Cerebellar nuclear complex (tissue), 1 donor: ENCODE data around the gene PTPN5.

Experiments used
- DNase-seq, 2 experiments: peaks; one replicate each; lab custom pipeline; 2025; lab: John Stamatoyannopoulos, UW

PTPN5 gene

DNA sequence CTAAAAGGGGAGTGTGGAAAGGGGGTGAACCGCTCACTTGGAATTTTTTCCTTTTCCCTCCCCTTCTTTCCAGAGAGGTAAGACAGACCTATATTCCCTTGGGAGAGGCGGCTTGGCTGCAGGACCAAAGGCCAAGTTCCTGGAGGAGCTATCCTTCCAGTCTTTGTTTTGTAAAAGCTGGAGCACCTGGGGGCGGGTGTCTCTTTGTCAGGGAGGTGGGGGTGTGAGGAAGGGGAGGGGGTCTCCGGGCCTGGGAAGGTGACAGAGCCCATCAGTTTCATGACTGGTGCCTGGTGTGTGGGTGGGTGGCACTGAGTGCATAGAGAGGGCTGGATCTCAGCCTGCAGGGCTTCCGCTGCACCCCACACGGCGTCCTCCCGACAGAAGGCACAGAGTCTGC lies 18.5 kb downstream of the PTPN5 start:
- DNase-seq: no peak

DNA sequence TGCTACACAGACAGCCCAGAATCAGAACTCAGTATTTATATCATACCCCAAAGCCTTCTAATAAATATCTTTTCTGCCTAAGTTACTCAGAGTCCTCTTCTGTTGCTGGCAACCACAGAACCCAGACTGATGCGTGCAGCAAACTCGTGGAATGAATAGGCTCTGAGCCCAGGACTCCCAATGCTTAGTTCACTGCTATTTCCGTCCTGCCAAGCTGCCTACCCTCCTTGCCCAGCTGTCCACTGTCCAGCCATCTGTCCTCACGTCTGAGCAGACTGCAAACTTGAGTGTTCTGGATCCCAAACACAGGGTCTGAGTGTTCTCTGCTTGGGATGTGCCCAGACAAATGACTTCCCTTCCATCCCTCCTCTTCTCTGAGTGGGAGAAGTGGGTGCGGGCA lies 19.4 kb downstream of the PTPN5 start:
- DNase-seq: no peak

DNA sequence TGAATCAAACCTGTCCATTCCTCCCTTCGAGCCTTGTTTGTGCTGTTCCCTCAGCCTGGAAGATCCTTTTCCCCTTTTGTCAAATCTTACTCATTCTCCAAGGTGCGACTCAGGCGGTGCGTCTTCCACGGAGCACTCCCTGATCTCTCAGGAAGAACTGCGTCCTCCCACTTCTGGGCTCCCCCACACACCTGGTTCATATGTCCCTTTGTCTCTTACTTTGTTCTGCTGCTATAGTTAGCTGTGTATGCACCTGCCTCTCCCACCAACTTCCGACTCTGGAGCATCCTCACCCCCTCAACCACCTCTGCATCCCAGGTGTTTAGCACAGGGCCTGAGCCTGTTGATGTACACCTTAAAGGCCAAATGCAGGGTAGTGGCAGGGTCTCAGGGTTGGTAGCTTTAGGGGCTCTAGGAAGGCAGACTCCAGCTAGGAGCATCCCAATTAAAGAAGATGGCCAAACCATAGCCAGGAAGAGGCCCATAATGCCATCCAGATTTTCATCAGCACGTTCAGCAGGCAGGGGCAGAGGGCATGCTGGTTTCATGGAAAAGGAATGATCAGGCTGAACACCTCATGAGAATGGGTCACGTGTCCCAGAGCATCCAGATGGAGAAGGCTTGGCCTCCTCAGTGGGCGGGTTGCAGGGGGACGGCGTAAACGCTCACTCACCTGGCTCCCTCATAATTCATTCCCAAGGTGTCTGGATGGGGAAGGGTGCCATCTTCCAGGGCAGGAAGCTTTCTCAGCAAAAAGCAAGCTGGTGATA lies 20.1 kb downstream of the PTPN5 start:
- DNase-seq: no peak

DNA sequence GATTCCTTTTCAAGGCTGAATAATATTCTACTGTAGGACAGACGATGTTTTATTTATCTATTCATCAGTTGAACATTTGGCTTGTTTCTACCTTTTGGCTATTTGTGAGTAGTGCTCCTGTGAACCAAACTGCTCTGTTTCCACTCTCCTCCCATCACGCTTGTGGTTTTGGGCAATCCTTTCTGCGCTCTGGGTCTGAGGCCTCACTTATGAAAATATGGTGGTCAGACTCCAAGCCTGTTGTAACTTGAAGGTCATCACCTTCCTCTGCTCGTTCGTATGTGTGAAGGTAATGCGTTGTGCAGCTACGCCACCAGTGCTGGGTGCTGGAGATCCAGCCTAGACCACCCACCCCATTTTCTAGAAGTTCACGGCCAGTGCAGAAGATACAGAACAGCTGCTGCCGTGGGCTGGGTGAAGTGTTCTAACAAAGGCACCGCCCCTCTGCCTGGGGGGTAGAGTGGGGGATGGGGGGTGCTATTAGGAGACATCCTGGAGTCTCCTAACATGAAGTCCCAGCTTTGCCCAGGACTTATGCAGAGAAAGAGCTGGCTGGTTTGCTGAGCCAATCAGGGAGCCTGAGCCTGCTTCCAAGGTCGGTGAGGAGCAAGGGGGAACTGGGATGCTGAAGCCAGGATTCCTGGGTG lies 21.0 kb downstream of the PTPN5 start:
- DNase-seq: no peak

DNA sequence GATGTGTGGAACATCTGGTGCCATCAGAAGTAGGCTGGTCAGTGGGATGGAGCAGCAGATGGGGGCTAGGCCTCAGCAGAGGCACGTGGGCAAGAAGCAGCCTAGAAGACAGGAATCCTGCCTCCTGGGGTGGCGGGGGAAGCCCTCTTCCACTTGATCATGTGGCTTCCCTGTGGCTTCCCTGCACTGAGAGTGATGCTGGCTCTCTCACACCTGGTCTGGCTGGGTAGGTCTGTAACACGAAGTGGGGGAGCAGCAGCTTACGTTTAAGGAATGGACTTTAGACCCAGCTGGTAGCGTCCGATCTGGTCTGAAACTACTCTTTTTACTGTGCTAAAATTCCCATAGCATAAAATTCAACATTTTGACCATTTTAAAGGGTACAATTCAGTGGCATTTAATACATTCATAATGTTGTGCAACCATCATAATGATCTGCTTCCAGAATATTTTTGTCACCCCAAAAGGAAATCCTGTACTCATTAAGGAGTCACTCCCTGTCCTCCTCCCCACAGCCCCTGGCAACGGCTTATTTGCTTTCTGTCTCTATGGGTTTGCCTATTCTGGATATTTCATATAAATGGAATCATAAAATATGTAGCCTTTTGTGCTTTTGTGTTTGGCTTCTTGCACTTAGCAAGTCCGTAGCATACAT lies 21.7 kb downstream of the PTPN5 start:
- DNase-seq: no peak

DNA sequence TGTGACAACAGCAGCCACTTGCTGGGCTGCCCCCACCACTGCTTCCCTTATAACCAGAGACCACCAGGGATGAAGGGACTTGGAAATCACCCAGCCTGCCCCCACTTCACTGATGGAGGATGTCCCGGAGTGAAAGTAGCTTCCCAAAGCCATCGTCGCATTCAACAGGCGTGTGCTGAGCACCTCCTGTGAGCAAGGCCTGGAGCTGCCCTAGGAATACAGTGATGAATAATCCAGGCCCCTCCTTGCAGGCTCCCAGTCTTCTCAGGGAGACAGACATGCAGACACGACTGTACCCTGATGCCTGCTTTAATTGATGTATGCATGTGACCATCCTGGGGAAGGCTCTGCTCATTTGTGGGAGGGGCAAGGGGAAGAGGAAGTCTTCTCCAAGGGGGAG lies 22.6 kb downstream of the PTPN5 start:
- DNase-seq: no peak

DNA sequence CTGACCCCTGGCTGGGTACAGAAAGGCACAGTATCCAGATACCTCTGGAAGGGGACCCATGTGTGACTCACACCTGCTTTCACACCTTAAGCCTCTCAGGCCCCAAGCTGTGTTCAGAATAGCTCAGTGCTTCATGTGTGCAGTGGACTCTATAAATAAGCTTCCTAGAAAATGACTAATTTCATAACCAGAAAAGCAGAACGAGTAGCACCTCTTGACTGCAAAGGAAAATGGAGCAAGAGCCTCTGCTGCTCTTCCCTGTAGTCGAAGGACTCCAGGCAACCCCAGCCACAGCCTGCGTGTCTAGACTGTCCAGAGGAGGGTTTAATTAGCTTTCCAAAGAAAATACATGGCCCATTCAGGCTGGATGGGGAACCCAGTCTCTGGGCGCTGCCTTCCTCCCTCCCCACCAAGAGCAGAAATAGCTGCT lies 23.1 kb downstream of the PTPN5 start:
- DNase-seq: no peak

DNA sequence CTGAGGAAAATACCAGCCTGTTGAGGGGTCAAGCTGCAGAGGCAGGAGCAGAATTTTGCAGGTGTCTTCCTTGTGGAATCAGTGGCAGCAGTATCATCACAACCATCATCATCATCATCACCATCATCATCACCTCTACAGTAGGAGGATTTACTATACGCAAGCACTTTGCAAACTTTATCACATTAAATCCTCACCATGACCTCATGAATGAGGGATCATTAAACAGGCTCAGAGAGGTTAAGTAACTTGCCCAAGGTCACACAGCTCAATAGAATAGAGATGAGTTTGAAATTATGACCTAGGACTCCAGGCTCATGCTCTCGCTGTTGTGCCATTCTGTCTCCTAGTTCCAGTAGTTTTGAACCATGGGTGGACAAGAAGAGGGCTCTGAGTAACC lies 25.6 kb downstream of the PTPN5 start:
- DNase-seq: no peak

DNA sequence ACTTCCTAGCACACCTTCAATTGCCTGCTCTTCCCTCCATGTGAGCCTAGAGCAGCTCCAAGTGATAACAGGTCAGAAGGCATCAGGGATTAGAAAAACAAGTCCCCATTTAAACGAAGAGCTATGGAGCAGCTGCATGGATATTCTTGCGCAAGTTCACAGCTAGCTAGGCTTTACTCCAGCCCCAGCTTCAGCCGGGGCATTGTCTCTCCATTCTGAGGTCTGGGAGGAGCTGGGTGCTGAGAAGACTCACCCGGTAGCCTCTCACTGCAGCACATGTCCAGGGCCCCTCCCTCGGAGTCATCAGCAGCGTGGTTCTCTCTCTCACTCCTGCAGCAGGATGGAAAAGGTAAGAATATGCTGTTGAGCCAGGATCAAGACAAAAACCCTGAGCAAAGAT lies 26.0 kb downstream of the PTPN5 start:
- DNase-seq: no peak

DNA sequence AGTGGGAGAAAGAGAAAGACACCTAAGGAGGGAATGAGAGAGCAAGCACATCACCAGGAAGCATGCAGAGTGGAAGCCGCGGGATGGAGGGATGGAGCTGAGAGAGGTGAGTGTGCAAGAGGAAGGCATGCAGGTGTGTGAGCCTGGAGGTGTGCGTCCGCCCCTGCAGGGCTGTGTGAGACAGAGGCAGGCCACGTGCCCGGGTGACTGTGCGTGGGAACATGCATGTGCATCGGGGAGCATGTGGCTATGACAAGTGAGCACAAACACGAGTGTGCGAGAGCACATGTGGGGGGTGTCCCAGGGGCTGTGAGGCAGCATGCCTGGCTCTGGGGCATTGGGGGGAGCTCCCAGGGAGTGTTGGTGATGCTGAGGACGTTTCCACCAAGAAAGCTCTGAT lies 29.9 kb downstream of the PTPN5 start:
- no peak for DNase-seq

DNA sequence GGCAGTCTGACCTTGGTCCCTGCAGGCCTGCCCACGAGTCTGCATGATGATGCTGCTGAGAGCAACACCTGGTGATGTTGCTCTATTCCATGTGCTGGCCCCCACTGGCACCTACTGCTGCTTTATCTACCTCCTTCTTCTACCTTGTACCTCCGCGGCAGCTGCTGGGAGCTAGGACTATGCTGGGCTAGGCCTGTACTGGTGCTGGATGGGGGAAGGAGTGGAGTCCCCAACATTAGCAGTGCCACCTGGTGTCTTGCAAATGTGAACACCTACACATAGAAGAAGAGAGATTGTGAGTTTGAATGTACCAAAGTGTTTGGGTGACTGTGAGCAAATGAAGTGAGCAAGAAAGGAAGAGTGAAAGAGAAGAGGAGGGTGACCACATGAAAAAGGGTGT lies 30.5 kb downstream of the PTPN5 start:
- DNase-seq: no peak

DNA sequence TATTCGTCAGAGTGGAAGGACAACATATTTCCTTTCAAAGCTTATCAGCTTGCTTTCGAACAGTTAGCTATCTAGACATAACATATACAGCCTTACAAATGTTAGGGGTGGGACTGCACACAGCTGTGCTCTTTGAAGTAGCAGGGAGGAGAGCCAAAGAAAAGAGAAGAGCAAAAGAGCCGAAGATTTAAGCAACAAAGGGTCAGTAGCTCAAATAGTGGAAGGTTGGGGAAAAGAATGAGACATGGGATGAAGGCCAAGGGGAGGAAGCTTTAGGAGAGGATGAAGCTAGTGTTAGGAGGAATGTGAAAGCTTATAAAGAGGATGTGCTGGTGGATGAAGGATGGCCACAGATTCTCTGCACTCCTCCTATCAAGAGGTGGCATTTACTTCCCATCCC lies 33.8 kb downstream of the PTPN5 start:
- DNase-seq: no peak

DNA sequence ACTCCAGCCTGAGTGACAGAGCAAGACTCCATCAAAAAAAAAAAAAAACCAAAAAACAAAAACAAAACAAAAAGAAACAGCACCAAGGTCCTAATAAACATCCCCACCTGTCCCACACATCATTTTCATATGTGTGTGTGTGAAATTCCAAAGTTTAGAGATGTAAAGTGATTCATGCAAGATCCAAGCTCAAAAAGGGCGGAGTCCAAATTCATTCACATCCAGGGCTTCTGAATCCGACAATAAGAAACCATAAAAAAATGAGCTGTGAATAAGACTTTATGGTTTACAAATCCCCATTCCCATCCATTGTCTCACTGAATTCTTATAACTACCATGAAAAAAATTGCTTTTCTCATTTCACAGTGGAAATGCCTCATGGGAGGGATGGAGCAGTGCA lies 34.7 kb downstream of the PTPN5 start:
- DNase-seq: no peak

DNA sequence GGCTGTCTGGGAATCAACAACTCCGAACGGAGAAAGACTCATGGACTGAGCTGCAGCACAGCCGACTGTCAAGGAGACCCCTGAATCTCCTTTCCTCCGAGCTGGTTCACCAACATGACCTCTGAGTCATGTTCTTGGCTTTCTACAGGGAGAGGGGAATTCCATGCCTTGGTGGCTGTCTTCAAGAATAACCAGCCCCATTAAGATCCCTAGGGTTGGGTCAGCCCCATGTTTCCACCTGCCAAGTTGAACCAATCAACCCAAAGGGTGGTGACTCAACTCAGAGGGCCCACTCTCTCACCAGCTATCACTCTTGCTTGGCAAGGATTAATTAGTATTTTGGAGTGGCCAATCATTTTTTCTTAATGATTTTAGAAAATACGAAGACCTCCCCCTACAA lies 37.3 kb downstream of the PTPN5 start:
- DNase-seq: no peak

DNA sequence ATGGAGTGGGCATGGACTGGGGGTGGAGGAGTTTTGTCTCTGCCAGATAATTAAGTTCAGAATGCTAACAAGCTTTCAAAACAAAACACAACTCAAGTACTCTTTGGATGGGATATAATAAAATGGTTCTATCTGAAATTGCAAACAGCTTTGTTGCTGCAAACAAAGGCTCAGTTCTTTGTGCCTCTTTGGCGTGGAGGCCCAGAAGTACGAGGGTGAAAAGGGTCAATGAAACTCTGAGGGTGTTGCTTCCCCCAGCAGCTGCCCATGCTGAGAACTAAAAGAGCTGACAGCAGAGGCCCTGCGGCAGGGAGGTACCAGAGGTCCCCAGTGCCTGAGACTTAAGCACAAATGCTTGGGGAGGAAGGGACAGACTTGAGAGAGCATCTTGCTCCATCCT lies 39.1 kb downstream of the PTPN5 start:
- no peak for DNase-seq

DNA sequence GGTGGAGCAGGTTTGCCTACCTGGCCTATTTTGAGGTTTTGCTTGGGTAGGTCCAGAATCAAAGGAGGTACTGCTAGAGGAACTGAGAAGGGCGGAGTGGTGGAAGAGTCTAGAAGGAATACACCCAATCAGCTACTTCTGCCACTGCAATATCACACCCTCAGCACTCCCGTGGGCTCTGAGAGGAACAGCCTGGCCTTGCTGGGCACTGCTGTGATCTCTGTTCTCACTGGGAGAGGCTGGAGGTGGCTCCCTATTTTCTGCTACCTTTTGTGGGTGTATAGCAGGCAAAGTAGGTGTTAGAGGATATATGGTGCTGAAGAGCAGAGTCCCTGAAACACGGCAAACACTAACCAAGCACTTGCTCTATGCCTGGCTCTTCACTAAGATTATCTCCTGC lies 40.7 kb downstream of the PTPN5 start:
- DNase-seq: no peak

DNA sequence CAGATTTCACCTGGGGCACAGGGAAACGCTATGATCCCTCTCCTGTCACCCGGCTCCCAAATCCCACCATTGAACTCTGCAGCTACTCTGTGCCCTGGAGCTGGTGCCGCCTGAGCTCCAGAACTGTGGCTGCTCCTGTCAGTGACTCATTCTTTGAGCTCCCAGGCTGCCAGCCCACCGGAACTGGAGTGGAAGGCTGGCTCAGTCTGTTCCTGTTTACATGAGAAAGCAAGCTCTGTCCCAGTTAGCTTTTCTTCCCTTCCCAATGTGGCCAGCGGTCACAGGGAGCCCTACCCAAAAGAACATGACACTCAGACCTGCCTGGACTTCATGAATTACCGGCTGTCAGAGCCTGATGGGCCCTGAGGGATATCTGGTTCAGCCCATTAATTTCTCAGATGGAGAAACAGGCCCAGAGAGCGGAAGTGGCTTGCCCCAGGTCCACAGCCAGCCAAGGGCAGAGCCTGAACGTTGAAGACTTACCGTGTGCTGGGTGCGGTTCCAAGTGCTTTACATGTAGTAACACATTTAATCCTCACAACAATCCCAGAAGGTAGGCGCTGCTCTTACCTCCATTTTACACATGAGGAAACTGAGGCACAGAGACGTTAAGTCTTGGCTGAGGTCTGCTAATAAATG lies 41.8 kb downstream of the PTPN5 start:
- DNase-seq: no peak

DNA sequence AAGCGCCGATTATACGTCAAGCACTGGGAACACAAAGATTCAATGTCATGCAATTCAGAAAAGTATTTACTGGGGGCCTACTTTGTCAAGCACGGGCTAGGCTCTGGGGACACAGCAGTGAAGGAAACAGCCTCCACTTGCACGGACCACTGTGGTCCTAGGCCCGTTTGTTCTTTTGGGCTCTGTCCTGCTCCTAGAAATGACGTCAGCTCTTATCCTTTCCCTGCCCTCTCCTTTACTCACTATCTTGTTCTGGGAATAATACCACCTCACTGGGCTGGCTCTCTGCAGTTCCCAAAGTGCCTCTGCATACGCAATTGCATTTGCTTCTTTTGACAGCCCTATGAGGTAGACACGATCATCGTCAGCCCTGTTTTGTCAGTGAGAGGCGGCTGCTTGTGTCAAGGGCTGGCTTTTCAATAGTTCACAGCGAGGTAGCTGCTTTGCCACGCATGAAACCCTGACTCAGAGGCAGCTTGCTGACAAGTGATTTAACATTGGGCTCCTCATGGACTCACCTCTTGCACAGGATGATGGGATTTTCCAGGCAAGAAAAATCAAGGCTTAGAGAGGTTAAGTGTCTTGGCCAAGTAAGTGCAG lies 42.7 kb downstream of the PTPN5 start:
- DNase-seq: no peak

DNA sequence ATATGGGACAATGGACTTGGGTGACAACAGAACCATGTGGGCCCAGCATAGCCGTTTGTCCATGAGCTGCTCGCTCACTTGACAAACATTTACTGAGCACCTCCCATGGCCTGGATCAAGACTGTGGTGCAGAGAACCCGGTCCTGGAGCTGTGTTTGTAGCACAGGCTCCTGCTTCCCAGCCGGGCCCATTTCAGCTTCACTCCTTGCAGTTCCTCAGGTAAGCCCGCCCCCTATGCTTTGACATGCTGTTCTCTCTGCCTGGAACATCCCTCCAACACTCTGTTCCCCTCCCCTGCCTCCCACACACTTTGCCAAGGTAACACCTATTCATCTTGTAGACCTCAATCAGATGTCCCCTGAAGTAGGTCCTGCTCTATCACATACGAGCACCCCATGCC lies 46.3 kb downstream of the PTPN5 start:
- no peak for DNase-seq

DNA sequence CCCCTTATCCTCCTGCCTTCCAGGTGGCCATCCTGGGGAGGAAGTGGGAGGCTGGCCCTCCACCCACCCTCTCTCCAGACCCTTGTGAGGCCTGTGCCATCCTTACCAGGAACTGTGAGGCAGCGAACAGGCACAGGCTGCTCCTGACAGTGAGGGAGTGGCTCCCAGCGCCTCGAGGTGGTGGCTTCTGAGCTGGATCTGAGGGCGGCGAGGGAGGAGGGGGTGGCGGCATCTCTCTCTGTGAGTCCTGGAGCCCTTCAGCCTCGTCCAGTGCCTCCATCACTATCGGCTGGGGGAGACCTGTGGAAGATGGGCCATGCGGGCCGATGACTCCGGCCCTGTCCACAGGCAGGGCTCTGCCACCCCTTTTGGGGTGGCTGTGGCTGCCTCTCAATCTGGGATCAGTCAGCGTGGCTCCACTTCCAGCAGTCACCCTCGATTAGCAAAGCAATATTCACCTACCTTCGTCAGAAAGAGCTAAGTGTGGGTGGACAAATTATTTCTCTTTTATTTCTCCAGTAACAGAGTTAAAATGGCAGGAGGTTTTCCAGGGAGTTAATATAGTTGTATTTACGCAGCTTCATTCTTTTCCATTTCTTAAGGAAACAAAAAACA lies 47.6 kb downstream of the PTPN5 start:
- DNase-seq: no peak

DNA sequence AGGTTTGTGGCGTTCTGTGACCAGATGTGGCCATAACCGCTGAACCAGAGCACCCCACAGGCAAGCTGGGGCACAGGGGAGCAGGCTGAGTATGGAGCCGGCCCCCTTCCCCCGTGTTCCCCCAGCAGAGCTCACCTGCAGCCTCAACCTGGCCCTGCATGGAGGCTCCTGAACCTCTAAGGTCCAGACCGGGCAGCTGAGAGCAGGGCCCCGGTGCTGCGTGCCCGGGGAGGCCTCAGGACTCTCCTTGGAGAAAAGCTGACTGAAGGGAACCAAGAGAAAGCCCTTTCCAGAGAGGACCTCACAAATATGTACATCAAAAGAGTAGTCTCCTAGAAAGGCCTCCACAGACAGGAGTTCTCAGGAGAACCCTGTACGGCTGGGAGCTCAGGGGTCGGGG lies 48.2 kb downstream of the PTPN5 start:
- DNase-seq: no peak

DNA sequence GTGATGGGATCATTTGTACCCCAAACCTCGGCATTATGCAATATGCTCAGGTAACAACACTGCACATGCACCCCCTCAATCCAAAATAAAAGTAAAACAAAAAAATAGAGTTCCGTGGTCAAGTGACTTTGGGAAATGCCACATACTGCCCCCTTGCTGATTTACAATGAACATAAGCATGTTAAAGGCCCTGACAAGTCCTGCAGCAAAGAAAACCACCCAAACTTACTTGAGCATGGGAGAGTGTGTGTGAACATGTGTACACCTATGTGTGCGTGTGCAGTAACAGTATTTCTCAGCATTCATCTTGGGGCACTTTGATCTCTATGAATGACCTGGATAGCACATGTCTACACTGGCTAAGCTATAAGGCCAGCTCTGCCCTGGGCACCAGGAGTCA lies 49.8 kb downstream of the PTPN5 start:
- no peak for DNase-seq
